ENCODE results near the gene MX1.

- TF ChIP-seq, protein P1, sequence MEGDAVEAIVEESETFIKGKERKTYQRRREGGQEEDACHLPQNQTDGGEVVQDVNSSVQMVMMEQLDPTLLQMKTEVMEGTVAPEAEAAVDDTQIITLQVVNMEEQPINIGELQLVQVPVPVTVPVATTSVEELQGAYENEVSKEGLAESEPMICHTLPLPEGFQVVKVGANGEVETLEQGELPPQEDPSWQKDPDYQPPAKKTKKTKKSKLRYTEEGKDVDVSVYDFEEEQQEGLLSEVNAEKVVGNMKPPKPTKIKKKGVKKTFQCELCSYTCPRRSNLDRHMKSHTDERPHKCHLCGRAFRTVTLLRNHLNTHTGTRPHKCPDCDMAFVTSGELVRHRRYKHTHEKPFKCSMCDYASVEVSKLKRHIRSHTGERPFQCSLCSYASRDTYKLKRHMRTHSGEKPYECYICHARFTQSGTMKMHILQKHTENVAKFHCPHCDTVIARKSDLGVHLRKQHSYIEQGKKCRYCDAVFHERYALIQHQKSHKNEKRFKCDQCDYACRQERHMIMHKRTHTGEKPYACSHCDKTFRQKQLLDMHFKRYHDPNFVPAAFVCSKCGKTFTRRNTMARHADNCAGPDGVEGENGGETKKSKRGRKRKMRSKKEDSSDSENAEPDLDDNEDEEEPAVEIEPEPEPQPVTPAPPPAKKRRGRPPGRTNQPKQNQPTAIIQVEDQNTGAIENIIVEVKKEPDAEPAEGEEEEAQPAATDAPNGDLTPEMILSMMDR (conservative IDR thresholded peaks at IDR 0.05), result no peak; the same call in 1 of the 2 replicates
- TF ChIP-seq ZFX (IDR thresholded peaks at IDR 0.05), result no peak
These were observed 47.2 kb upstream of the MX1 start for GRCh38 chr21:41378849-41379248.

Measured in C4-2B (cell line).